ENCODE data around the gene OAT. TPM values are rescaled to one million over a fixed set of nuclear protein-coding genes. Genes with fewer than 3 reads are reported as not detected.

The OAT gene
- total and polyA plus RNA-seq, 2 of the 4 experiments (the other 2 are of a cell fraction), result 110 to 152 TPM

GRCh38 chr10:124348801-124349200 is 69.9 kb downstream of the OAT start:
- DNase-seq (no peak), ATAC-seq (ENCODE audit: low read depth) (no peak)
- no peak overlapping the region for H3K27ac ChIP-seq (ENCODE audit: insufficient read depth, low read length)
- H3K4me2 ChIP-seq (ENCODE audit: low read depth, low read length), result no peak overlapping the region
- H3K14ac ChIP-seq (replicated peaks; ENCODE audit: low read depth, low read length), result no peak overlapping the region
- H2AK5ac ChIP-seq (ENCODE audit: low read depth, low read length), result no peak overlapping the region
- no peak overlapping the region for H2AK9ac ChIP-seq (replicated peaks; ENCODE audit: low read depth, low read length, poor library complexity)
- 0 out of 2 replicates have a peak, but pooled peaks cover 2% of the 10 kb centered on the region for H3K9me3 ChIP-seq (ENCODE audit: control insufficient read depth, insufficient read depth, low read length)
- H3K23ac ChIP-seq (ENCODE audit: low read depth, low read length), result no peak overlapping the region
- no peak overlapping the region for H4K5ac ChIP-seq (ENCODE audit: low read depth, low read length)
- no peak overlapping the region for H2AFZ ChIP-seq (replicated peaks; ENCODE audit: low read length, poor library complexity)
- WGBS, 2 experiments (ENCODE audit: extremely low coverage in 2 of 2, insufficient read length in 1 of 2), result 70% methylated on average over 3 of the region's 8 CpGs; no CpG with 5 or more reads in 1 of the 2 experiments
- ChIA-PET POLR2A (ENCODE audit: unreplicated experiment) (no interaction called here), CTCF (no interaction called here)
- no peak overlapping the region for H3K56ac ChIP-seq (ENCODE audit: extremely low read depth, insufficient read depth, low read length)
- no peak overlapping the region for H3K9ac ChIP-seq (ENCODE audit: low read depth, low read length)
- no peak overlapping the region for H2BK120ac ChIP-seq (ENCODE audit: low read depth, low read length)
- H4K8ac ChIP-seq (ENCODE audit: low read depth in 2 of 2, low read length in 2 of 2), result no peak overlapping the region
- peaks cover 1% of the 10 kb centered on the region; the same call in 1 of the 2 replicates for H3K27me3 ChIP-seq (ENCODE audit: control insufficient read depth, insufficient read depth, low read length)
- TF ChIP-seq CTCF (conservative IDR thresholded peaks at IDR 0.05; ENCODE audit: low read depth, low read length) (no peak), RFX5 (IDR thresholded peaks at IDR 0.05; ENCODE audit: low read depth, low read length) (no peak), POLR2A (IDR thresholded peaks at IDR 0.05; ENCODE audit: low read depth, low read length) (no peak), MAFK (IDR thresholded peaks at IDR 0.05; ENCODE audit: low read depth, low read length) (no peak), RAD21 (IDR thresholded peaks at IDR 0.05; ENCODE audit: low read length) (no peak), CEBPB (IDR thresholded peaks at IDR 0.05; ENCODE audit: low read depth, low read length) (no peak), BHLHE40 (IDR thresholded peaks at IDR 0.05; ENCODE audit: low read depth, low read length) (no peak), CHD1 (IDR thresholded peaks at IDR 0.05; ENCODE audit: low read depth, low read length) (no peak), USF2 (IDR thresholded peaks at IDR 0.05; ENCODE audit: low read depth, low read length) (no peak), SMC3 (IDR thresholded peaks at IDR 0.05; ENCODE audit: low read depth, low read length) (no peak), MXI1 (IDR thresholded peaks at IDR 0.05; ENCODE audit: borderline replicate concordance, low read depth, low read length) (no peak), FOS (IDR thresholded peaks at IDR 0.05; ENCODE audit: low read depth, low read length) (no peak)
- no peak overlapping the region for H2BK5ac ChIP-seq (ENCODE audit: low read depth, low read length, poor library complexity, severe bottlenecking)
- no peak overlapping the region for H3K18ac ChIP-seq (ENCODE audit: low read depth, low read length)
- H3K9me1 ChIP-seq (ENCODE audit: insufficient read depth, low read length), result no peaks in the 10 kb centered on the region
- no peak overlapping the region for H4K91ac ChIP-seq (ENCODE audit: insufficient read depth, low read depth, low read length)
- H2BK20ac ChIP-seq (ENCODE audit: low read depth, low read length), result no peak overlapping the region
- in situ Hi-C loops (cut with MboI; ENCODE audit: low sequenced_read_pairs), result no loop called here
- no peaks in the 10 kb centered on the region for H3K79me1 ChIP-seq (ENCODE audit: low read depth in 1 of 2, low read length in 2 of 2)
- H3K4me3 ChIP-seq (ENCODE audit: insufficient read depth, low read depth, low read length), result no peak overlapping the region
- H2BK15ac ChIP-seq (ENCODE audit: low read depth, low read length), result no peak overlapping the region
- H3K36me3 ChIP-seq (ENCODE audit: control insufficient read depth, insufficient read depth, low read length), result no peaks in the 10 kb centered on the region
- H3K4ac ChIP-seq (ENCODE audit: low read depth, low read length), result no peak overlapping the region
- no peaks in the 10 kb centered on the region for H4K20me1 ChIP-seq (ENCODE audit: insufficient read depth, low read length)
- no peaks in the 10 kb centered on the region for H3K4me1 ChIP-seq (ENCODE audit: control insufficient read depth, insufficient read depth, low read length)
- dilution Hi-C loops (cut with HindIII; ENCODE audit: low sequenced_read_pairs, unreplicated experiment), result no loop called here
- intact Hi-C loops (cut with micrococcal nuclease), result no loop called here
- BruUV-seq (replicated peaks), result no TSS peak
